CD4-positive, alpha-beta T cell treated with Interleukin-17A for 1 hour (primary cell): Measurements from ENCODE around the gene GPX2.

Source experiments
- DNase-seq: peaks from one replicate; pipeline ENCODE4 v3.0.0-alpha.2; 2020

The GPX2 gene

DNA sequence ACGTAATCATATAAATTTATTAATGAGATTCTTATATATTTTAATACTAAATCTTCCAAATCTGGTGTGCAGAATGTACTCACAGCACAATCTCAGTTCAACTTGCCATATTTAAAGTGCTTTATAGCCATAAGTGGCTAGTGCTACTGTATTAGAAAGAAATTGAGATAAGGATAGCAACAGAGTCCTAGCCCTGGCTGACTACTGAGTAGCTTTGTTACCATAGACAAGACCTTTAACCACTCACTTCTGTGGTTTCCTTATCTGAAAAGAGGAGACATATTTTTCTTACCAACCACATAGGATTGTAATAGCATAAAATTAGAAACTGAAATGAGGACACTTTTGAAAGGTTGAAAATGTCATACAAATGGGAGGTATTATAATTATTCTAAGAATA, 30.3 kb downstream of the GPX2 start:
- no peak for DNase-seq

DNA sequence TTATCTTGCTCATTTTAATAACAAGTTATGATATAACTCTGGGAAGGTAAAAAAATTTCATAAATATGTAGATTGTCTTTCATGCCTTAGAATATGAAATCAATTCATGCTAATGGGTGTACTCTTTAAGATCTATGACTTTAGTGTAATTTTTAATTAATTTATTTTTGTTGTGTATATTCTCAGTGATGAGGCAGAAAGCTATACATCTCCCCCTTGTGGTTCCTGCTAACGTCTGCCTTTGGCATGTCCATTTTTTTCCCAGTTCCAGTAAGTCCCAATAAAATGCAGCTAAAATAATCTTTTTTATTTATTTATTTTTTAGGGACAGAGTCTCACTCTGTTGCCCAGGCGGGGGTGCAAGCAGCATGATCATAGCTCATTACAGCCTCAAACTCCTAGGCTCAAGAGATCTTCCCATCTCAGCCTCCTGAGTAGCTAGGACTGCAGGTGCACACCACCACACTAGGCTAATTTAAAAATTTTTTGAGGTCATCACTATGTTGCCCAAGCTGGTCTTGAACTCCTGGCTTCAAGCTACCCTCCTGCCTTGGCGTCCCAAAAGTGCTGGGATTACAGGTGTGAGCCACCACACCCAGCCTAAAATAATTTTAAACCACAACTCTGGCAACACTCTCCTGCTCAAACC, 31.6 kb downstream of the GPX2 start:
- no peak for DNase-seq

DNA sequence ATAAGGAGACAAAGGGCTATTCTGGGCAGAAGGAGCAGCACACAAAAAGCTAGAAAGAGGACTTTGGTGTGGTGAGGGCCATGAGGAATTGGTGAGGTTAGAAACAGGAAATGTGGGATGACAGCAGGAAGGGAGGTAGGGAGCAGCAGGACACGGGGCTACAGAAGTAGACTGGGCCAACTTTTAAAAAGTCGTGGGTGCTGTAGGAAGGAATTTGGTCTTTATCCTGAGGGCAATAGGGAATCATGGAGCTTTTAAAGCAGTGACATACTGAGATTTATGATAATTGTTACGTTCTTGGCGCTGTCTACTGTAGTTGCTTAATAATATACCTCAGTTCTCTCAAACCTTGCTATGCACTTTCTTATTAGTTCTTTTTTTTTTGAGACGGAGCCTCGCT, 36.5 kb downstream of the GPX2 start:
- DNase-seq: no peak

DNA sequence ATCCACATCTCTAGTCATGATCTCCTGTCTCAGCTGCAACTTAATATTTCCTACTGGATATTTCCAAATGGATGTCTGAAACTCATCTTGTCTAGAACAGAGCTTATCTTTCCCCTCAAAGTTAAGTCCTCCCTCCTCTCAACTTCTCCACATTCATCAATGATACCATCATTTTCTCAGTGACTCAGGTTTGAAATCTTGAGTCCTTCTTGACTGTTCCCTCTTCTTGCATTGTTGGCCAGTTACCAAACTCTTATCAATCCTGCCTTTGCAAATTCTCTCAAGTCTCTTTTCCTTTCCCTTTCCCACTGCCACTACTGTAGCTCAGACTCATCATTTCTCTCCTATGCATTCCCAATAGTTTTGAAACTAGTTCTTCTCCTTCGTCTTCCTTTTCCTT, 42.6 kb downstream of the GPX2 start:
- no peak for DNase-seq

DNA sequence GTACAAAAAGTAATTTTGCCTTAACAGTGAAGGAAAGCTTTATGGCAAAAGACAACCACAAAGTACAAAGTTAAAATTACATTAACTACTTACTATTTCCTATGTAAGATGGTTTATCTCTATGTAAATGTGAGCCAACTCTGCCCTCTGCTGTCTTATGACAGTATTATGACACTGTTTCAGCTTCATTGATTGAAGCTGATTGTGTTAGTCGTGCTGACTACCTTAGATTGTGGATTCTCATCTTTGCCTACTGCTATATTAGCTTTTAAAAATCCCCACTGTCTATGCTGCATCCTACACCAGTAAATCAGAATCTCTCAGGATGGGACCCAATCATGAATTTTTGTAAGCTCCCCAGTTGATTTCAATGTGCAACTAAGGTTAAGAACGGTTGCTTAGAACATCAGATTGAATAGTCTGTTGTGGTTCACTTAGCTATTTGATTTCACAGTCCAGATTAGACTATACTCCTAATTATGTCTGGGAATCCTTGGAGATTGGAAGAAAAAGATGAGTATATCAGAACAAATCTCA, 50.6 kb downstream of the GPX2 start:
- DNase-seq: peak; percentile 77

DNA sequence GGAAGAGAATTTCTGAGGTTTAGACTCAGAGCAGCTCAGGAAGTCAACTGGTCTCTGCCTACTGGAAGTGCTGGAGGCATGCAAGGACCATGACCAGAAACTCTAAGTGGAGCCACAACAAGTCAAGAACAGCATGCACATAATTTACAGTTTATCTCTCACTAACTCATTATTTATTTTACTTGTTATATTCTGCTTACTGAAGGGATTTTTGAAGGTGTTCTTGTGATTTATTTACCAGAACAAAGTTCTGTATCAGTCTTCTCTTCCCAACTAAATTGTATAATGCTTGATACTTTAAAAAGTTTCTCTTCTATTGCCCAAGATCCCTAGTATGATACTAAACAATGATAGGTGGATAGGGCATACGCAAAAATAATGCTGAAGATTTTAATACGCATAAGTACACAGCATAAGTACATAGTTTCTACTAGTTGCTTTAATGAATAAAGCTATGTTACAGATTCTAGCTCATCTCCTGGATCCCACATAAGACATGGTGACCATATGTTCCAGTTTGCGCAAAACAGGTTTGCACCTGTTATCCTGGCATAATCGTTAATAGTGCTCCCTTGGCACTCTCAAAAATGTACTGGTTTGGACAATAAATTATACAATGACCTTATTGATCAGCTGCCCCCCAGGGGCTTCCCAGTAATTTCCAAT, 51.2 kb downstream of the GPX2 start:
- DNase-seq: no peak

DNA sequence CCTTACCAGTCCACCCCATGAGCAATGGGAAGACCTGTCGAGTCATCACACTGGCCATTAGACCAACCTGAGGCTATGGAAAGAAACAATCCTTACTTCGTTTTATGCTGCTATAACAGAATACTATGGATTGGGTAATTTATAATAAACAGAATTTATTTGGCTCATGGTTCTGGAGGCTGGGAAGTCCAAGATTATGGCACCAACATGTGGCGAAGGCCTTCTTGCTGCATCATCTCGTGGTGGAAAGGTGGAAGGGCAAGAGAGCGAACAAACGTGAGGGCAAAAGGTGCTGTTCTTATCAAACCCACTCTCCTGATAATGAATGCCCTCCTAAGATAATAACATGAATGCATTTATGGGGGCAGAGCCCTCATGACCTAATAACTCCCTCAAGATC, 53.2 kb downstream of the GPX2 start:
- DNase-seq: no peak
